Activated T-helper 1 cell treated with anti-CD3 and anti-CD28 coated beads, Interleukin-12 subunit alpha, Interleukin-12 subunit beta, Interleukin-2, Interleukin-4 antibody, amounts not matched to agents 30 ng/mL and 10 ng/mL and 1 ng/mL, durations not matched to agents 14 hours and 24 hours and 36 hours (primary cell): Measurements from ENCODE around the gene CNPY2. TPM values are rescaled to one million over a fixed set of nuclear protein-coding genes. Genes with fewer than 3 reads are reported as not detected.
A peak's percentile ranks its signal among the peaks of the same experiment; 100 is the strongest.
"Not testable (repeated sequence)": the region's sequence is repeated elsewhere in the genome, so short reads cannot be mapped to it uniquely, and the experiment has no call there.

Source experiments
- DNase-seq: peaks from one replicate; pipeline ENCODE4 v3.0.0; 2021; ENCODE audit warnings: low spot score
- H3K27ac Mint-ChIP-seq: one replicate; pipeline ENCODE4 v1.8.0; 2021; ENCODE audit warnings: mild to moderate bottlenecking, mixed read lengths
- H3K27me3 Mint-ChIP-seq: one replicate; pipeline ENCODE4 v1.8.0; 2022; ENCODE audit warnings: mild to moderate bottlenecking, moderate library complexity, mixed read lengths; ENCODE audit not compliant: insufficient read depth
- H3K36me3 Mint-ChIP-seq: one replicate; pipeline ENCODE4 v1.8.0; 2021; ENCODE audit warnings: low read depth, mixed read lengths
- H3K4me1 Mint-ChIP-seq: one replicate; pipeline ENCODE4 v1.8.0; 2021; ENCODE audit warnings: low read depth, mixed read lengths
- H3K4me3 Mint-ChIP-seq: one replicate; pipeline ENCODE4 v1.8.0; 2021; ENCODE audit warnings: mild to moderate bottlenecking, moderate library complexity, mixed read lengths
- H3K9me3 Mint-ChIP-seq: one replicate; pipeline ENCODE4 v1.8.0; 2021; ENCODE audit warnings: mixed read lengths
- intact Hi-C: fragments of 100-400 bp; cut with micrococcal nuclease; formaldehyde crosslinking; loops from one replicate; pipeline ENCODE4 v1.15.1; 2024
- total RNA-seq: library from RNA; stranded (reverse); gene quantifications from 2 replicates; pipeline ENCODE4 v1.2.3, GENCODE V29; 2022

CNPY2 gene
- total RNA-seq, 1 donor from 2014 or later, result 170 TPM

DNA sequence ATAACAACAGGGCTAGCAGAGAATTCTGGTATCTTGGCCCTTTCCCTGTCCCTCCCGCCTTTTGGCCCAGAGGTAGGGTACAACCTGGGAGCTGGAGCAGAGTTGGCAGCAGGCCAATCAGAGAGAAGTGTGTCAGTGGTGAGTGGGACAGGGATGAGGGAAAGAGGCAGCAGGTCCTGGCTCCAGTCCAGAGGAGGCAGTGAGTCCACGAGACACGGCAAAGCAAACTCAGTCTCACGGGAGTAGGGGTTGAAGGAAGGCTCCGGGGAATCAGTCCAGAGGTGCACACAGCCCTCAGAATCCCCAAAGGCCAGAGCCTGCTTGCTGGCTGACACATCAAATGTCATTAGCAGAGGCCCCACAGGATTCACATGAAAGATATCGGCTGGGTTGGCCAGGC, 10.7 kb upstream of the CNPY2 start:
- intact Hi-C loops, result no loop called here
- no peaks in the 10 kb centered on the region for H3K4me1 Mint-ChIP-seq
- peaks cover 36% of the 10 kb centered on the region for H3K36me3 Mint-ChIP-seq
- no peaks in the 10 kb centered on the region for H3K9me3 Mint-ChIP-seq
- no peak overlapping the region for H3K4me3 Mint-ChIP-seq
- DNase-seq, result no peak
- H3K27ac Mint-ChIP-seq, result no peak overlapping the region
- no peaks in the 10 kb centered on the region for H3K27me3 Mint-ChIP-seq

DNA sequence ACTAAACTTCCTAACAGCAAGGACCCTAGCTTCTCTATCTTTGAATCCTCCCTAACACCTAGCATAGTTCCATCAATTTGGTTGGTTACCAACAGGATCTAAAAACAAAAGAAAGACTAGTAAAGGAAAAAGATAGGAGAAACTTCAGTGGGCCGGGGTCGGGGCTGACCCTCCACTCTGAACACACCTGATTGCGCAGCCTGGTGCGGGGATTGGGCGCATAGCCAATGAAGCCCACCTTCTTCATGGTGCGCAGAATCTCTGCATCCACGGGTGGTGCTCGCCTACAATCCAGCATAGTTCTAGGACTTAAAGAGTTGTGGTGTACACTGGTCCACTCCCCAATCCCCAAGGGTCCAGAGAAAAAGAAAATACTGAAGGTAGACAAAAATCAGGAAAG, 10.3 kb upstream of the CNPY2 start:
- peaks cover 36% of the 10 kb centered on the region for H3K36me3 Mint-ChIP-seq

DNA sequence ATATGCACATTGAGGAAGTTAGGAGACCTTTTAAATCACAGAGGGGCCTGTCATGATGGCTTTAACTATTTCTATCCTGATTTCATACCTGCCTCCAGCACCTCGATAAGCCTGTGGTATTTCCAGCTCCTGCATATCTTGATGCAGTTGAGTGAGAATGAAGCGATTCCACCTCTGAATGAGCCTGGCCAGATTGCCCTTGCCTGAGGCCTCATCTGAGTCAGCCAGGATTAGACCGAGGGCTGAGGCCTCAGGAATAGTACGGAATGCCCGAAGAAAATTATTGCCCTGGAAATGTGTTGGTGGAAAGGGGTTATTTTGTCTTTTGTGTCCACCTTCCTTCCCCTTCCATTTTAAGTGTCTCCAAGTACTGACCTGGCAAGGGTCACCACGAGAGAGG, 8.4 kb upstream of the CNPY2 start:
- Mint-ChIP-seq H3K36me3 (peaks cover 40% of the 10 kb centered on the region), H3K27me3 (no peaks in the 10 kb centered on the region), H3K4me3 (no peak overlapping the region), H3K27ac (no peak overlapping the region), H3K9me3 (no peaks in the 10 kb centered on the region), H3K4me1 (no peaks in the 10 kb centered on the region)
- intact Hi-C loops, result no loop called here
- no peak for DNase-seq

More for the DNA sequence above, 10.3 kb upstream of the CNPY2 start:
- H3K27me3 Mint-ChIP-seq, result no peaks in the 10 kb centered on the region
- no peaks in the 10 kb centered on the region for H3K9me3 Mint-ChIP-seq
- H3K4me1 Mint-ChIP-seq, result no peaks in the 10 kb centered on the region
- no peak for DNase-seq
- no peak overlapping the region for H3K4me3 Mint-ChIP-seq
- intact Hi-C loops, result no loop called here
- no peak overlapping the region for H3K27ac Mint-ChIP-seq

DNA sequence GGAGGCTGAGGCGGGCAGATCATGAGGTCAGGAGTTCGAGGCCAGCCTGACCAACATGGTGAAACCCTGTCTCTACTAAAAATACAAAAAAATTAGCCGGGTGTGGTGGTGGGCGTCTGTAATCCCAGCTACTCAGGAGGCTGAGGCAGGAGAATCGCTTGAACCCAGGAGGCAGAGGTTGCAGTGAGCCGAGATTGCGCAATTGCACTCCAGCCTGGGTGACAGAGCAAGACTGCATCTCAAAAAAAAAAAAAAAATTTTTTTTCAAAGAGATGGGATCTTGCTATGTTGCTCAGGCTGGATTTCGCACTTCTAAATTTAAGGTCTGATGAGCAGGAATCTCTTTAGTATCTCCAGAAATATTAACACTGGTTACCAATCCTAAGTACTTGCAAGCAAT, 5.8 kb upstream of the CNPY2 start:
- DNase-seq, intact Hi-C loops, H3K4me1 Mint-ChIP-seq, H3K9me3 Mint-ChIP-seq, H3K27me3 Mint-ChIP-seq, H3K4me3 Mint-ChIP-seq, H3K27ac Mint-ChIP-seq: not testable (repeated sequence)
- peaks cover 35% of the 10 kb centered on the region for H3K36me3 Mint-ChIP-seq

DNA sequence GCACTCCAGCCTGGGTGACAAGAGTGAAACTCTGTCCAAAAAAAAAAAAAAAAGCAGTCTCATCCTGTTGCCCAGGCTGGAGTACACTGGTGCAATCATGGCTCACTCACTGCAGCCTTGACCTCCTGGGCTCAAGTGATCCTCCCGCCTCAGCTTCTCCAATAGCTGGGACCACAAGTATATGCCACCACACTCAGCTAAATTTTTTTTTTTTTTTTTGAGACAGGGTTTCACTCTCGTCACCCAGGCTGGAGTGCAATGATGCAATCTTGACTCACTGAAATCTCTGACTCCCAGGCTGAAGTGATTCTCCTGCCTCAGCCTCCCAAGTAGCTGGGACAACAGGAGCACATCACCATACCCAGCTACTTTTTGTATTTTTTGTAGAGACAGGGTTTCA, 5.2 kb upstream of the CNPY2 start:
- Mint-ChIP-seq H3K9me3 (no peaks in the 10 kb centered on the region), H3K4me1 (no peaks in the 10 kb centered on the region)
- no peak for DNase-seq

DNA sequence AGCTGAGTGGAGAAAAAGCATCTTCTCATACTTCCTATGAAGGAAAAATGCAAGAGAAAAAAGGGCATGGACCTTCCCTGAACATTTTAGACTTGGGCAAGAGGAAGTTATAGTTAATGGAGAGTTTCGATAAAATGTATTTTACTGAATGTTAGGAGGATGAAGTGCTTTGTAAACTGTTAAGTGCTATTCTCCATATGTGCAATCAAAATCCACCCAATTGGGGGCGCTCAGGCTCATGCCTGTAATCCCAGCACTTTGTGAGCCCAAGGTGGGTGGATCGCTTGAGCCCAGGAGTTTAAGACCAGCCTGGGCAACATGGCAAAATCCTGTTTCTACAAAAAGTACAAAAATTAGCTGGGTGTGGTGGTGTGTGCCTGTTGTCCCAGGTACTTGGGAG, 1.9 kb upstream of the CNPY2 start:
- Mint-ChIP-seq H3K4me1 (peaks cover 12% of the 10 kb centered on the region), H3K4me3 (no peak overlapping the region), H3K27ac (no peak overlapping the region), H3K9me3 (no peaks in the 10 kb centered on the region), H3K27me3 (no peaks in the 10 kb centered on the region), H3K36me3 (peaks cover 23% of the 10 kb centered on the region)
- DNase-seq, result no peak
- intact Hi-C loops, result no loop called here

More for the DNA sequence above, 5.2 kb upstream of the CNPY2 start:
- no peak overlapping the region for H3K27ac Mint-ChIP-seq
- H3K4me3 Mint-ChIP-seq, result no peak overlapping the region
- H3K27me3 Mint-ChIP-seq, result no peaks in the 10 kb centered on the region
- intact Hi-C loops, result no loop called here
- H3K36me3 Mint-ChIP-seq, result peaks cover 32% of the 10 kb centered on the region

DNA sequence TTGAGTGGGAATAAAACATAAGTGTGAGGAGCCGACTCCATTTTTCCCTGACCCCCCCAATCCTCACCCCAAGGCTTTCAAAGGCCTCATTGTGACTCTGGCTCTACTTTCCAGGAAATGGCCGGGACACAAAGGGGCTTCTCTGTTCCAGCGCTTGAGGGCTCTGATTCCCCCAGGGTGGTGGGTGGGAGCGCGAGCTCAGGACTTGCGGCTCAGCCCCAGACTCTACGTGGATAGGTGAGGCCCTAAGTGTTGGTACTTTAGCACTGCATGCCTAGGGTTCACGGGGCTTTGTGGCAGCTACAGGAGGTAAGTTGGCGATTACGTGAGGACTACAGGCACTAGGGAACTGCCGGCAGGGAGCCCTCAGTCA, 553 bp downstream of the CNPY2 start:
- H3K27me3 Mint-ChIP-seq, result no peaks in the 10 kb centered on the region
- peak overlapping the region; percentile 98 for H3K4me3 Mint-ChIP-seq
- intact Hi-C loops, result no loop called here
- peaks cover 26% of the 10 kb centered on the region for H3K36me3 Mint-ChIP-seq
- peak overlapping the region; percentile 96 for H3K27ac Mint-ChIP-seq
- H3K9me3 Mint-ChIP-seq, result no peaks in the 10 kb centered on the region
- H3K4me1 Mint-ChIP-seq, result peaks cover 12% of the 10 kb centered on the region
- no peak for DNase-seq

DNA sequence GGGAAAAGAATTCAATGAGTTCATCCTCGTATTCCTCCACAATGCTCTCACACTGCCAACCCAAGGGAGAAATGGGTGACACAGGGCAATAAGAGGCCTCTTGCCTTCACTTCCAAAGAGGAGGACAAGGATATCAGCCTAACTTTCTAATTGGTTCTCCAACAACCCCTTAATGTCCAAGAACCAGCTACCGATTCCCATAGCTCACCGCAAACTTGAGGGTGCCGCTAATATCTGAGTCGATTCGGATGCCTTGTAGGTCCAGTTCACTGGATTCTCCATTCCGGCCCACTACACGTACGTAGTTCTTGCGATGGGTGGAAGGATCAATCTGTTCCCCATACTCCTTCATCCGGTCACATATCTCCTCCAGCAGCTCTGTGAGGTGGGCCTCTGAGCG, 4.8 kb downstream of the CNPY2 start:
- H3K27ac Mint-ChIP-seq, result no peak overlapping the region
- H3K36me3 Mint-ChIP-seq, result peaks cover 23% of the 10 kb centered on the region
- H3K27me3 Mint-ChIP-seq, result no peaks in the 10 kb centered on the region
- H3K9me3 Mint-ChIP-seq, result no peaks in the 10 kb centered on the region
- DNase-seq, result no peak
- peaks cover 12% of the 10 kb centered on the region for H3K4me1 Mint-ChIP-seq
- intact Hi-C loops, result no loop called here
- H3K4me3 Mint-ChIP-seq, result no peak overlapping the region

DNA sequence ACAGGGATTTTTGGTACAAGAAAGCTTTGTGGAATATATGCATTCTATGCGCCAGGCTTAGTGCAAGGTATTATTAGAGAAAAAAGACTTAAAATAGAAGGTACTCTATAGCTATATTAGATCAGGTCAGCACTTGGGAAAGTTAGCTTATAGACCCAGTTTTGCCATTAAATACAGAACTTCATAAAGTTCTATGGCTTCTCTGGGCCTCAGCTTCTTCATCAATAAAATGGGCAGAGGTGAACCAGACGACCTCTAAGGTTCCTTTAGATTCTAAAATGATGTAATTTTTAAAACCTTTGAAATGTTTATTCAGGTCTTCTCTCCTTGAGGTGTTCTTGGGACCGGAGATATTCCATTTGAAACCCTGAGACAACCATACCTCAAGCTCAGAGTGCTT, 7.1 kb downstream of the CNPY2 start:
- H3K4me3 Mint-ChIP-seq, result no peak overlapping the region
- H3K9me3 Mint-ChIP-seq, result no peaks in the 10 kb centered on the region

DNA sequence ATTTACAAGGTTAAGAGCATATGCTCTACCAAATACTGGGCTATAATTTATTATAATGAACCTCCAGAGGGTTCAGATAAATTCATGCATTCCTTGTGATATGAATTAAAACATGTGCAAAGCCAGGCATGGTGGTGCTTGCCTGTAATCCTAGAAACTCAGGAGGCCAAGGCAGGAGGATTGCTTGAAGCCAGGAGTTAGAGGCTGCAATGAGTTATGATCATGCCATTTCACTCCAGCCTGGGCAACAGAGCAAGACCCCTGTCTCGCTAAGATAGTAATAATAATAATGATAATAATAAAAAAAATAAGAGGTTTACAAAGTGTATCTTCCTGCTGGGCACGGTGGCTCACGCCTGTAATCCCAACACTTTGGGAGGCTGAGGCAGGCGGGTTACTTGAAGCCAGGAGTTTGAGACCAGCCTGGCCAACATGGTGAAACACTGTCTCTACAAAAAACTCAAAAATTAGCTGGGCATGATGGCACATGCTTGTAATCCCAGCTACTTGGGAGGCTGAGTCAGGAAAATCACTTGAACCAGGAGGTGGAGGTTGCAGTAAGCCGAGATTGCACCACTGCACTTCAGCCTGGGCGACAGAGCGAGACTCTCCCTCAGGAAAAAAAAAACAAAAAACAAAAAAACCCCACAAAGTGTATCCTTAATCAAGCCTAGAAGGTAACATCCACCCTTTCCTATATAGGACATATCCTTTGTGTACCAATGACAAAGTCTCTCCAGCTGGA, 8.4 kb downstream of the CNPY2 start:
- H3K27ac Mint-ChIP-seq, result no peak overlapping the region
- H3K9me3 Mint-ChIP-seq, result no peaks in the 10 kb centered on the region
- H3K36me3 Mint-ChIP-seq, result peaks cover 19% of the 10 kb centered on the region
- no peak overlapping the region for H3K4me3 Mint-ChIP-seq
- no peaks in the 10 kb centered on the region for H3K27me3 Mint-ChIP-seq
- H3K4me1 Mint-ChIP-seq, result peaks cover under 1% of the 10 kb centered on the region
- intact Hi-C loops, result no loop called here
- DNase-seq, result no peak

More for the DNA sequence above, 7.1 kb downstream of the CNPY2 start:
- no peak for DNase-seq
- H3K27me3 Mint-ChIP-seq, result no peaks in the 10 kb centered on the region
- H3K4me1 Mint-ChIP-seq, result no peaks in the 10 kb centered on the region
- no peak overlapping the region for H3K27ac Mint-ChIP-seq
- intact Hi-C loops, result no loop called here
- peaks cover 19% of the 10 kb centered on the region for H3K36me3 Mint-ChIP-seq

DNA sequence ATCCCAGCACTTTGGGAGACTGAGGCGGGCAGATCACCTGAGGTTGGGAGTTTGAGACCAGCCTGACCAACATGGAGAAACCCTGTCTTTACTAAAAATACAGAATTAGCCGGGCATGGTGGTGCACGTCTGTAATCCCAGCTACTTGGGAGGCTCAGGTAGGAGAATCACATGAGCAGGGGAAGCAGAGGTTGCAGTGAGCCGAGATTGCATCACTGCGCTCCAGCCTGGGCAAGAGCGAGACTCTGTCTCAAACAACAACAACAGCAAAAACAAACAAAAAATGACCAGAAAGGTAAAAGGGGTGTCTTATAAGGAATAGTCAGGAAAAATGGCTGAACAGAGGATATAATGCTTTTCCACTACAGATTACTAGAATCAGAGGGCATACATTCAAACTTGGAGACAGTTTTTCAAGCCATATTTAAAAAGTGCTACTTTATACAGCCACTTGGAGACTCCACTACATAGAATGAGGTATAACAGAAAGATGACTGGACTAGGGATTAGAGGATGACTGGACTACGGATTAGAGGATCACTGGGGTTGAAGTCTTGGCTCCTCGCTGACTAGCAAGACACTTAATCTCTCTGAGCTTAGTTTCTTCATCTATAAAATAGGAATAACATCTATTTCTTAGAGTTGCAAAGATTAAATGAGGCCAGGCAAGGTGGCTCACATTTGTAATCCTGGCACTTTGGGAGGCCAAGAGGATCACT, 10.8 kb downstream of the CNPY2 start:
- H3K9me3 Mint-ChIP-seq, result no peaks in the 10 kb centered on the region
- H3K4me3 Mint-ChIP-seq, result no peak overlapping the region
- intact Hi-C loops, result no loop called here
- H3K27ac Mint-ChIP-seq, result no peak overlapping the region
- H3K4me1 Mint-ChIP-seq, result peaks cover 20% of the 10 kb centered on the region
- peaks cover 11% of the 10 kb centered on the region for H3K36me3 Mint-ChIP-seq
- no peak for DNase-seq
- H3K27me3 Mint-ChIP-seq, result no peaks in the 10 kb centered on the region

DNA sequence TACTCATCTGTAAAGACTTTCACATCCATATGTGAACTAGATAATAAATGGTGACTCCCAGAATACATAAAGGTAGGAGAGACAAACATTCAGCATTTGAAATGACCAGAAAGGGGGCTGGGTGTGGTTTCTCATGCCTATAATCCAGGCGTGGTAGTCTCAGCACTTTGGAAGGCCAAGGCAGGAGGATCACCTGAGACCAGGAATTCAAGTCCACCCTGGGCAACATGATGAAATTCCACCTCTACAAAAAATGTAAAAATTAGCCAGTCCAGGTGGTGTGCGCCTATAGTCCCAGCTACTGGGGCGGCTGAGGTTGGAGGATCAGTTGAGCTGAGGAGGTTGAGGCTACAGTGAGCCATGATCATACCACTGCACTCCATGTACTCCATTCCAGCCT, 11.5 kb downstream of the CNPY2 start:
- Mint-ChIP-seq H3K27ac (no peak overlapping the region), H3K9me3 (no peaks in the 10 kb centered on the region), H3K4me1 (peaks cover 21% of the 10 kb centered on the region), H3K4me3 (no peak overlapping the region), H3K27me3 (no peaks in the 10 kb centered on the region), H3K36me3 (peaks cover 7% of the 10 kb centered on the region)
- DNase-seq, result no peak
- intact Hi-C loops, result no loop called here

DNA sequence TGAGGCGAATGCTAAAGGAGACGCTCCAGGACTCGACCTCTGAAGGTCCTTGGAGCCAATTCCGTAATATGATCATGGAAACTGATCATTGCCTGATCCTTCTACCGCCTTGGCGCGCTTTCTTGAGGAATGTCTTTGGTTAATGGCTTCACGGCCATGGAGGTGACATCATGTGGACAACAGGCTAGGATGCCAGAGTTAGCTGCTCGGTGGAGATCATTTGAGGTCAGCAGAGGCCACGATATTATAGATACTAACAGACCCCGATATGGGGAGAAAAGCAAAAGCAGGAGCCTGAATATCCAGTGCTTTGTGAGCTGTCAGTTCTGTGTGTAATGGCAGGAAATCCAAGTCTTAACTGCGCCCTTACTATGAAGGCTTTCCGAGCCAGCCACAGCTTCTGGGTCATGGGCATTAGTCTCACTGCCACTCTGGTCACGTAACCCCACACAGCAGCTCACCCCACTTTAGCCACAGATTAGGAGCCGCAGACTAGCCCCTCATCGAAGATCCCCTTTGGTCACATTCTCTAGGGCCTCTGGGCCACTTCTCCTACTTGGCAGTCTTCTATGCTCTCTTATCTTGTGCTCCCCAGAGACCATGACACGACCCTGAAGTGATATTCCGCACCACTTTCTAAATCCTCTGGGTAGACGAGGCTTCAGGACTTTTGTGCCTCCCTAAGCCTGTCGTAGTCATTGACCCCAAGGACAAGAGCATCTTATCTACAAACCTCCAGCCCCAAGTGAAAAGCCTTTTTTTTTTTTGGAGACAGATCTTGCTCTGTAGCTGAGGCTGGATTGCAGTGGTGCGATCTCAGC, 14.9 kb downstream of the CNPY2 start:
- intact Hi-C loops, result loop anchor here (1.0 kb wide), 12 partner anchors 15 to 483 kb away; partner anchors contain the start of genes ANKRD52, IL23A, ORMDL2 and PAN2
- no peaks in the 10 kb centered on the region for H3K9me3 Mint-ChIP-seq
- peaks cover 51% of the 10 kb centered on the region for H3K4me1 Mint-ChIP-seq
- peak overlapping the region; percentile 98 for H3K4me3 Mint-ChIP-seq
- no peaks in the 10 kb centered on the region for H3K27me3 Mint-ChIP-seq
- DNase-seq, result no peak
- H3K36me3 Mint-ChIP-seq, result peaks cover 24% of the 10 kb centered on the region
- H3K27ac Mint-ChIP-seq, result peak overlapping the region; percentile 90
